RWPE1 (cell line): ENCODE measurements around the gene TRAPPC4.

ENCODE experiments used
- CTCF ChIA-PET: fragments of 350-600 bp; sonication (Branson Sonifier 250); formaldehyde crosslinking; extraction: SDS; loops from one replicate; lab custom pipeline; 2021; lab: Yijun Ruan, JAX
- POLR2A ChIA-PET: fragments of 400-600 bp; formaldehyde crosslinking; extraction: SDS; loops from one replicate; lab custom pipeline; 2020; ENCODE audit warnings: antibody characterized with exemption; ENCODE audit not compliant: low non-redundant PET; lab: Yijun Ruan, JAX
- DNase-seq: peaks from one replicate; pipeline ENCODE4 v3.0.0; 2012; ENCODE audit warnings: low spot score
- H3K27ac ChIP-seq: fragments of 450-650 bp; 2 replicates; pipeline ENCODE4 v1.5.1; 2017
- CTCF ChIP-seq: fragments of 450-650 bp; conservative IDR thresholded peaks from 2 replicates; pipeline ENCODE4 v1.5.1; 2017; ENCODE audit warnings: low read depth, mild to moderate bottlenecking

The TRAPPC4 gene

GRCh38 chr11:119026970-119027369 is 8.4 kb downstream of the TRAPPC4 start:
- CTCF ChIA-PET, result interaction anchor here (0.7 kb wide), 1 partner anchor 8 kb away, joined by 3 read pairs; no protein-coding TSS in a partner anchor
- no peak for DNase-seq
- no peak for TF ChIP-seq CTCF
- POLR2A ChIA-PET, result no interaction called here
- H3K27ac ChIP-seq, result peak overlapping the region; percentile 81

GRCh38 chr11:119027561-119028345 is 9.2 kb downstream of the TRAPPC4 start:
- no peak for DNase-seq
- ChIA-PET CTCF (interaction anchor here (0.7 kb wide), 1 partner anchor 8 kb away, joined by 3 read pairs; no protein-coding TSS in a partner anchor), POLR2A (no interaction called here)
- TF ChIP-seq CTCF, result no peak
- peak overlapping the region; percentile 81 for H3K27ac ChIP-seq

- TF ChIP-seq CTCF, result no peak
- CTCF ChIA-PET, result no interaction called here
- POLR2A ChIA-PET, result no interaction called here
These were observed 9.9 kb downstream of the TRAPPC4 start for GRCh38 chr11:119028346-119029068.

GRCh38 chr11:119029069-119029339 is 10.4 kb downstream of the TRAPPC4 start:
- H3K27ac ChIP-seq, result peak overlapping the region; percentile 81
- DNase-seq, result no peak
- no peak for TF ChIP-seq CTCF
- ChIA-PET POLR2A (no interaction called here), CTCF (no interaction called here)

More at GRCh38 chr11:119028346-119029068, 9.9 kb downstream of the TRAPPC4 start:
- no peak for DNase-seq
- peak overlapping the region; percentile 81 for H3K27ac ChIP-seq

- ChIA-PET POLR2A (no interaction called here), CTCF (no interaction called here)
- H3K27ac ChIP-seq, result peak overlapping the region; percentile 81
- no peak for TF ChIP-seq CTCF
- DNase-seq, result no peak
These were observed 10.9 kb downstream of the TRAPPC4 start for GRCh38 chr11:119029340-119030028.

- peak overlapping the region; percentile 81 for H3K27ac ChIP-seq
- no peak for TF ChIP-seq CTCF
- DNase-seq, result no peak
- POLR2A ChIA-PET, result no interaction called here
- CTCF ChIA-PET, result interaction anchor here (0.7 kb wide), 1 partner anchor 11 kb away, joined by 4 read pairs; the partner anchor contains the start of gene TRAPPC4
These were observed 11.4 kb downstream of the TRAPPC4 start for GRCh38 chr11:119030029-119030328.
